ENCODE results near the gene DISC1. TPM values are rescaled to one million over a fixed set of nuclear protein-coding genes. Genes with fewer than 3 reads are reported as not detected.

Gene DISC1
- total RNA-seq, 1 experiment from 2014 or later = 0.36 TPM

- H3K4me3 ChIP-seq (ENCODE audit: low read depth in 2 of 2, low read length in 2 of 2) = no peak overlapping the region
- CTCF ChIA-PET = no interaction called here
- H3K9me3 ChIP-seq (ENCODE audit: control insufficient read depth, insufficient read depth, low read depth, low read length) = no peaks in the 10 kb centered on the region
- TF ChIP-seq POLR2AphosphoS5 (IDR thresholded peaks at IDR 0.05; ENCODE audit: low read depth, low read length) = no peak
- TF ChIP-seq SIN3A (IDR thresholded peaks at IDR 0.05; ENCODE audit: borderline replicate concordance, insufficient read depth, low read depth, low read length) = no peak
- TF ChIP-seq TCF7L2 (IDR thresholded peaks at IDR 0.05; ENCODE audit: low read depth, low read length) = no peak
- TF ChIP-seq CTCF (IDR thresholded peaks at IDR 0.05) = no peak
- TF ChIP-seq REST (IDR thresholded peaks at IDR 0.05; ENCODE audit: insufficient read depth in 1 of 2, low read depth in 2 of 2, low read length in 1 of 2) = no peak
- POLR2A ChIA-PET = no interaction called here
- H3K27me3 ChIP-seq (ENCODE audit: control insufficient read depth, insufficient read depth, low read length) = peaks cover 3% of the 10 kb centered on the region; the same call in 1 of the 2 replicates
- in situ Hi-C loops (cut with HindIII; ENCODE audit: low pct_unique_long_range_greater_than_20kb, low sequenced_read_pairs) (no loop called here), intact Hi-C loops (cut with micrococcal nuclease; ENCODE audit: unreplicated experiment) (no loop called here)
- DNase-seq (ENCODE audit: low read depth, low spot score) (no peak), ATAC-seq (no peak)
- no TSS peak for BruUV-seq (replicated peaks)
- no peak overlapping the region for H3K27ac ChIP-seq (ENCODE audit: low read length)
- H3K4me1 ChIP-seq (ENCODE audit: control insufficient read depth, insufficient read depth, low read length) = no peaks in the 10 kb centered on the region
- no peaks in the 10 kb centered on the region for H3K36me3 ChIP-seq (ENCODE audit: control insufficient read depth, insufficient read depth, low read length)
Measured at GRCh38 chr1:231616667-231617066, 9.9 kb upstream of the DISC1 start.

- POLR2A ChIA-PET = no interaction called here
- BruUV-seq (replicated peaks) = no TSS peak
- Histone ChIP-seq H3K27me3 (ENCODE audit: control insufficient read depth, insufficient read depth, low read length) (peaks cover 3% of the 10 kb centered on the region; the same call in 1 of the 2 replicates), H3K27ac (ENCODE audit: low read length) (no peak overlapping the region), H3K4me1 (ENCODE audit: control insufficient read depth, insufficient read depth, low read length) (no peaks in the 10 kb centered on the region), H3K4me3 (ENCODE audit: low read depth in 2 of 2, low read length in 2 of 2) (no peak overlapping the region), H3K9me3 (ENCODE audit: control insufficient read depth, insufficient read depth, low read depth, low read length) (no peaks in the 10 kb centered on the region), H3K36me3 (ENCODE audit: control insufficient read depth, insufficient read depth, low read length) (no peaks in the 10 kb centered on the region)
- no peak for TF ChIP-seq POLR2AphosphoS5 (IDR thresholded peaks at IDR 0.05; ENCODE audit: low read depth, low read length)
- TF ChIP-seq TCF7L2 (IDR thresholded peaks at IDR 0.05; ENCODE audit: low read depth, low read length) = no peak
- TF ChIP-seq SIN3A (IDR thresholded peaks at IDR 0.05; ENCODE audit: borderline replicate concordance, insufficient read depth, low read depth, low read length) = no peak
- no peak for TF ChIP-seq CTCF (IDR thresholded peaks at IDR 0.05)
- no peak for TF ChIP-seq REST (IDR thresholded peaks at IDR 0.05; ENCODE audit: insufficient read depth in 1 of 2, low read depth in 2 of 2, low read length in 1 of 2)
- CTCF ChIA-PET = no interaction called here
- DNase-seq (ENCODE audit: low read depth, low spot score) (no peak), ATAC-seq (no peak)
- in situ Hi-C loops (cut with HindIII; ENCODE audit: low pct_unique_long_range_greater_than_20kb, low sequenced_read_pairs) = no loop called here
- intact Hi-C loops (cut with micrococcal nuclease; ENCODE audit: unreplicated experiment) = no loop called here
Measured at GRCh38 chr1:231618609-231619256, 7.9 kb upstream of the DISC1 start.
